Measurements from ENCODE around the gene CA5A. TPM values are rescaled to one million over a fixed set of nuclear protein-coding genes. Genes with fewer than 3 reads are reported as not detected.

Gene CA5A
- total and polyA plus RNA-seq, 9 donors: 0.02 to 0.05 TPM; not detected in 7

DNA sequence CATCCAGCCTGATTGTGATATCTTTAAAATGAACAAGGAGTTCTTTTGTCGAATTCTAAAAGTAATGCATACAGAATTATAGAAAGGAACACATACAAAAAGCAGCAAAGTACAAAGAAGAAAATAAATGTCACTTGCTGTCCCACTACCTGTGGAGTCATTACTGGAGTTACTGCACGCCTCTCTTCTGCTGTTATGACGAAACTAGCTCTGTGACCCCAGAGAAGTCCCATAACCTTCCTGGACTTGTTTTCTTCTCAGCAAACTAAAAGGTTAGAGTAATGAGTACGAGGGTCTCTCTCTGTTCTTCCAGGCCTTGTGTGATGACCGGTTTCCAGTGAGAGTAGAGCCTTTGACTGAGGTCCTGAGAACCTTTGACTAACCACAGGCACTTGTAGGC, 41.8 kb upstream of the CA5A start:
- DNase-seq: no peak
- intact Hi-C loops (cut with DNase I): loop anchor here in 1 of 4 donors (5.0 kb wide), 1 partner anchor 1064 kb away; no protein-coding TSS in a partner anchor
- Histone ChIP-seq H3K36me3 (no peaks in the 10 kb centered on the region), H3K4me1 (ENCODE audit: insufficient read depth) (no peaks in the 10 kb centered on the region), H3K27me3 (no peaks in the 10 kb centered on the region), H3K9me3 (no peaks in the 10 kb centered on the region), H3K4me3 (no peak overlapping the region), H3K27ac (no peak overlapping the region)
- WGBS, 3 donors: 84 to 94% (median 94%) methylated on average over 5 of the region's 5 CpGs
- TF ChIP-seq, protein P1, sequence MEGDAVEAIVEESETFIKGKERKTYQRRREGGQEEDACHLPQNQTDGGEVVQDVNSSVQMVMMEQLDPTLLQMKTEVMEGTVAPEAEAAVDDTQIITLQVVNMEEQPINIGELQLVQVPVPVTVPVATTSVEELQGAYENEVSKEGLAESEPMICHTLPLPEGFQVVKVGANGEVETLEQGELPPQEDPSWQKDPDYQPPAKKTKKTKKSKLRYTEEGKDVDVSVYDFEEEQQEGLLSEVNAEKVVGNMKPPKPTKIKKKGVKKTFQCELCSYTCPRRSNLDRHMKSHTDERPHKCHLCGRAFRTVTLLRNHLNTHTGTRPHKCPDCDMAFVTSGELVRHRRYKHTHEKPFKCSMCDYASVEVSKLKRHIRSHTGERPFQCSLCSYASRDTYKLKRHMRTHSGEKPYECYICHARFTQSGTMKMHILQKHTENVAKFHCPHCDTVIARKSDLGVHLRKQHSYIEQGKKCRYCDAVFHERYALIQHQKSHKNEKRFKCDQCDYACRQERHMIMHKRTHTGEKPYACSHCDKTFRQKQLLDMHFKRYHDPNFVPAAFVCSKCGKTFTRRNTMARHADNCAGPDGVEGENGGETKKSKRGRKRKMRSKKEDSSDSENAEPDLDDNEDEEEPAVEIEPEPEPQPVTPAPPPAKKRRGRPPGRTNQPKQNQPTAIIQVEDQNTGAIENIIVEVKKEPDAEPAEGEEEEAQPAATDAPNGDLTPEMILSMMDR (IDR thresholded peaks at IDR 0.05): no peak
- TF ChIP-seq EP300 (IDR thresholded peaks at IDR 0.05) (no peak), POLR2A (IDR thresholded peaks at IDR 0.05) (no peak)

DNA sequence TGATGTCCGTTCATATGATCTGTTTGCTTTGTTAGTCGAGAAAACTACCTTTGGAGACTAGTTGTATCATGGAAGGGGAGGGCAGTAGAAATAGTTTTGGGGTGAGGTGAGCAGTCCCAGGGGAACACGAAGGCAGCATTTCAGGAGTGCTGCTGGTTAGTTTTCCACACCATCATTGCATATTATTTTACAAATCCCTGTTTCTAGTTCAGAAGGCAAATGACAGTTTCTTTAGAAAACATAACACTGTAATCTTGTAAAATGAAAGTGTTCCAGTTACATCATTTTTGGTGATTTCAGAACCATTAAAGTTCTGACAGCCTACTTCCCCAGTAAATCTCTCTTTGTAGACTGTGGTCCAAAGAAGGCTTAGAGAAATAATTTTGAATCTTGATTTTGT, 40.3 kb upstream of the CA5A start:
- TF ChIP-seq POLR2A (IDR thresholded peaks at IDR 0.05): no peak
- no peak for TF ChIP-seq EP300 (IDR thresholded peaks at IDR 0.05)
- TF ChIP-seq, protein P1 (IDR thresholded peaks at IDR 0.05): no peak
- 60 to 78% (median 61%) methylated on average over 3 of the region's 3 CpGs for WGBS, 3 donors
- no peak for DNase-seq
- Histone ChIP-seq H3K4me1 (ENCODE audit: insufficient read depth) (no peaks in the 10 kb centered on the region), H3K4me3 (no peak overlapping the region), H3K36me3 (no peaks in the 10 kb centered on the region), H3K9me3 (no peaks in the 10 kb centered on the region), H3K27me3 (no peaks in the 10 kb centered on the region), H3K27ac (no peak overlapping the region)
- intact Hi-C loops (cut with DNase I): loop anchor here in 1 of 4 donors (5.0 kb wide), 1 partner anchor 1066 kb away; no protein-coding TSS in a partner anchor

DNA sequence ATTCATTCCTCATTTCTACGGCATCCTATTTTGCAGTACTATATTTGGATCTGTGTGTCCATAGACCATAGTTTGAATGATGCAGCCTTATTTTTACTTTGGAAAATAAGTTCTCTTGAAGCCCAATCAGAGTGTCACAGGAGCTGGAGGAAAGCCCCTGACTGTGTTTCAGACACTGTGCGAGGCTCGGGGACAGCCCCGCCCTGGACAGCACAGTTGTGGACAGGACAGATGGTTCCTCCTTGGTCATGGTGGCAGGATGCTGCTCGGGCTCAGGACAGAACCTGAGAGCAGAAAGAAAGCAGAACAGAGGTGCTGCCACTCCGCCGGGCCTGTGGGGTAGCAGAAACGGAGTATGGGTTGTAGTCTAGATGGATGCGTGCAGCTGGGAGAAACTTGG, 37.8 kb upstream of the CA5A start:
- no peaks in the 10 kb centered on the region for H3K36me3 ChIP-seq
- H3K9me3 ChIP-seq: no peaks in the 10 kb centered on the region
- intact Hi-C loops (cut with DNase I): no loop called here
- H3K27ac ChIP-seq: no peak overlapping the region
- H3K4me1 ChIP-seq (ENCODE audit: insufficient read depth): no peaks in the 10 kb centered on the region
- H3K27me3 ChIP-seq: no peaks in the 10 kb centered on the region
- no peak overlapping the region for H3K4me3 ChIP-seq
- no peak for TF ChIP-seq EP300 (IDR thresholded peaks at IDR 0.05)
- TF ChIP-seq POLR2A (IDR thresholded peaks at IDR 0.05): no peak
- TF ChIP-seq, protein P1 (IDR thresholded peaks at IDR 0.05): no peak
- DNase-seq: no peak
- WGBS, 3 donors: 89 to 94% (median 92%) methylated on average over 9 of the region's 9 CpGs

DNA sequence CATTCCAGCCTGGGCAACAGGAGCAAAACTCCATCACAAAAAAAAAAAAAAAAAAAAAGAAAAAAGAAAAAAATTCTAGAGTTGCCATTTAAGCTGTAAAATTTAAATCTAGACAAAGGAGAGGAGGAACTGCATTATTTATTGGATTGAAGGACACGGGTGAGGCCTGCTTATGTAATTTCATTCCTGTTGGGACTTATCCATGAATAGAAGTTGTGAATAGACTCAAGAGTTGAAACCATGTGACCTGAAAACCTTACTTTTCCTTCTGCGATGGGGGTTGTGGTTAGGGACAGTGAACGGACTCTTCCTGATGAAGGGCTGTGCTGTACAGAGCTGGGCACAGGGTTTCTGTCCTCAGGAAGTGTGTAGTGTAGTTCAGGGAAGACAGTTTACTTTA, 37.4 kb upstream of the CA5A start:
- 82 to 93% (median 90%) methylated on average over 3 of the region's 3 CpGs for WGBS, 3 donors
- intact Hi-C loops (cut with DNase I): no loop called here

More for the DNA sequence above, 37.4 kb upstream of the CA5A start:
- Histone ChIP-seq H3K9me3 (no peaks in the 10 kb centered on the region), H3K27me3 (no peaks in the 10 kb centered on the region), H3K4me3 (no peak overlapping the region), H3K27ac (no peak overlapping the region), H3K36me3 (no peaks in the 10 kb centered on the region), H3K4me1 (ENCODE audit: insufficient read depth) (peaks cover 2% of the 10 kb centered on the region)
- no peak for TF ChIP-seq EP300 (IDR thresholded peaks at IDR 0.05)
- TF ChIP-seq, protein P1 (IDR thresholded peaks at IDR 0.05): no peak
- no peak for TF ChIP-seq POLR2A (IDR thresholded peaks at IDR 0.05)
- no peak for DNase-seq
